OCI-LY3 (cell line): ENCODE results near the gene SERINC1.

Source experiments
- EZH2phosphoT487 ChIP-seq: fragments of 200-600 bp; shearing (Covaris generic); IDR thresholded peaks from 2 replicates; pipeline ENCODE4 v1.6.1; 2018; ENCODE audit warnings: antibody characterized with exemption, mixed run types, low read depth
- TF ChIP-seq, protein P1 (sequence below): fragments of 200-600, 300-600 bp; sonication (generic); IDR thresholded peaks from 2 replicates; pipeline ENCODE4 v1.5.1; 2014; ENCODE audit warnings: antibody characterized with exemption, low read length, low read depth

GRCh38 chr6:122484760-122485159 is 13.2 kb upstream of the SERINC1 start:
- no peak for TF ChIP-seq EZH2phosphoT487
- TF ChIP-seq, protein P1, sequence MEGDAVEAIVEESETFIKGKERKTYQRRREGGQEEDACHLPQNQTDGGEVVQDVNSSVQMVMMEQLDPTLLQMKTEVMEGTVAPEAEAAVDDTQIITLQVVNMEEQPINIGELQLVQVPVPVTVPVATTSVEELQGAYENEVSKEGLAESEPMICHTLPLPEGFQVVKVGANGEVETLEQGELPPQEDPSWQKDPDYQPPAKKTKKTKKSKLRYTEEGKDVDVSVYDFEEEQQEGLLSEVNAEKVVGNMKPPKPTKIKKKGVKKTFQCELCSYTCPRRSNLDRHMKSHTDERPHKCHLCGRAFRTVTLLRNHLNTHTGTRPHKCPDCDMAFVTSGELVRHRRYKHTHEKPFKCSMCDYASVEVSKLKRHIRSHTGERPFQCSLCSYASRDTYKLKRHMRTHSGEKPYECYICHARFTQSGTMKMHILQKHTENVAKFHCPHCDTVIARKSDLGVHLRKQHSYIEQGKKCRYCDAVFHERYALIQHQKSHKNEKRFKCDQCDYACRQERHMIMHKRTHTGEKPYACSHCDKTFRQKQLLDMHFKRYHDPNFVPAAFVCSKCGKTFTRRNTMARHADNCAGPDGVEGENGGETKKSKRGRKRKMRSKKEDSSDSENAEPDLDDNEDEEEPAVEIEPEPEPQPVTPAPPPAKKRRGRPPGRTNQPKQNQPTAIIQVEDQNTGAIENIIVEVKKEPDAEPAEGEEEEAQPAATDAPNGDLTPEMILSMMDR = peak; percentile 34; the same call in 1 of the 2 replicates
